ENCODE data around the gene CCDC110.

The CCDC110 gene

GRCh38 chr4:185426960-185427688 lies 44.4 kb downstream of the CCDC110 start:
- Mint-ChIP-seq H3K4me3 (no peak overlapping the region), H3K4me1 (ENCODE audit: low read depth in 2 of 2) (peaks cover 20 to 21% of the 10 kb centered on the region in 2 donors), H3K36me3 (ENCODE audit: insufficient read depth) (peaks cover 23% of the 10 kb centered on the region), H3K27me3 (peaks cover 5 to 14% of the 10 kb centered on the region in 2 donors), H3K9me3 (no peaks in the 10 kb centered on the region), H3K27ac (peak overlapping the region; percentile 93 to 94)
- DNase-seq = no peak
- no peak for ATAC-seq (replicated peaks)

GRCh38 chr4:185425647-185426352 lies 45.7 kb downstream of the CCDC110 start, which contains the start of gene UFSP2:
Gene UFSP2, minus strand, starts transcription at chr4:185425964. Its CDS starts 96 bp downstream, at chr4:185425868.
- Mint-ChIP-seq H3K36me3 (ENCODE audit: insufficient read depth) (peaks cover 23% of the 10 kb centered on the region), H3K9me3 (no peaks in the 10 kb centered on the region), H3K27me3 (peaks cover 5 to 7% of the 10 kb centered on the region in 2 donors), H3K27ac (peak within 1 kb of the TSS; percentile 93 to 94), H3K4me3 (peak within 1 kb of the TSS; percentile 82 to 84), H3K4me1 (ENCODE audit: low read depth in 2 of 2) (peaks cover 26 to 28% of the 10 kb centered on the region in 2 donors)
- ATAC-seq (replicated peaks) = peak; percentile 86
- DNase-seq = peak; percentile 89 to 93 (median 92)

GRCh38 chr4:185424905-185425646 lies 46.5 kb downstream of the CCDC110 start:
- Mint-ChIP-seq H3K4me1 (ENCODE audit: low read depth in 2 of 2) (peaks cover 26 to 28% of the 10 kb centered on the region in 2 donors), H3K4me3 (peak overlapping the region; percentile 82 to 84), H3K9me3 (no peaks in the 10 kb centered on the region), H3K36me3 (ENCODE audit: insufficient read depth) (peaks cover 23% of the 10 kb centered on the region), H3K27me3 (peaks cover 5 to 7% of the 10 kb centered on the region in 2 donors), H3K27ac (peak overlapping the region; percentile 93 to 94)
- no peak for ATAC-seq (replicated peaks)
- no peak for DNase-seq

GRCh38 chr4:185421366-185422124 lies 50.0 kb downstream of the CCDC110 start:
- Mint-ChIP-seq H3K27me3 (no peaks in the 10 kb centered on the region), H3K9me3 (no peaks in the 10 kb centered on the region), H3K4me3 (no peak overlapping the region), H3K27ac (peak overlapping the region in 1 of 2 donors; percentile 26), H3K36me3 (ENCODE audit: insufficient read depth) (peaks cover 36% of the 10 kb centered on the region), H3K4me1 (ENCODE audit: low read depth in 2 of 2) (peaks cover 25 to 28% of the 10 kb centered on the region in 2 donors)
- DNase-seq (no peak), ATAC-seq (replicated peaks) (no peak)

GRCh38 chr4:185416955-185417354 lies 54.6 kb downstream of the CCDC110 start:
- no peak for ATAC-seq (replicated peaks)
- Mint-ChIP-seq H3K27me3 (no peaks in the 10 kb centered on the region), H3K4me1 (ENCODE audit: low read depth in 2 of 2) (peaks cover 5 to 7% of the 10 kb centered on the region in 2 donors), H3K9me3 (no peaks in the 10 kb centered on the region), H3K27ac (no peak overlapping the region), H3K36me3 (ENCODE audit: insufficient read depth) (peaks cover 25% of the 10 kb centered on the region), H3K4me3 (no peak overlapping the region)
- no peak for DNase-seq

GRCh38 chr4:185412412-185412811 lies 59.1 kb downstream of the CCDC110 start:
- Mint-ChIP-seq H3K36me3 (ENCODE audit: insufficient read depth) (peaks cover 27% of the 10 kb centered on the region), H3K4me3 (no peak overlapping the region), H3K4me1 (ENCODE audit: low read depth in 2 of 2) (no peaks in the 10 kb centered on the region), H3K27ac (no peak overlapping the region), H3K9me3 (no peaks in the 10 kb centered on the region), H3K27me3 (no peaks in the 10 kb centered on the region)
- ATAC-seq (replicated peaks) = no peak
- DNase-seq = no peak

- Mint-ChIP-seq H3K4me1 (ENCODE audit: low read depth in 2 of 2) (no peaks in the 10 kb centered on the region), H3K4me3 (no peak overlapping the region), H3K9me3 (no peaks in the 10 kb centered on the region), H3K36me3 (ENCODE audit: insufficient read depth) (peaks cover 30% of the 10 kb centered on the region), H3K27ac (no peak overlapping the region), H3K27me3 (no peaks in the 10 kb centered on the region)
- ATAC-seq (replicated peaks) (no peak), DNase-seq (no peak)
Observed at GRCh38 chr4:185411849-185412248, 59.7 kb downstream of the CCDC110 start.

- no peaks in the 10 kb centered on the region for H3K4me1 Mint-ChIP-seq (ENCODE audit: low read depth in 2 of 2)
- ATAC-seq (replicated peaks) (no peak), DNase-seq (no peak)
- peaks cover 45% of the 10 kb centered on the region for H3K36me3 Mint-ChIP-seq (ENCODE audit: insufficient read depth)
- H3K27me3 Mint-ChIP-seq = no peaks in the 10 kb centered on the region
- H3K27ac Mint-ChIP-seq = peak overlapping the region in 1 of 2 donors; percentile 81
- H3K9me3 Mint-ChIP-seq = no peaks in the 10 kb centered on the region
- no peak overlapping the region for H3K4me3 Mint-ChIP-seq
Observed at GRCh38 chr4:185408432-185408831, 63.1 kb downstream of the CCDC110 start.

GRCh38 chr4:185405296-185405999 lies 66.1 kb downstream of the CCDC110 start:
- Mint-ChIP-seq H3K27ac (peak overlapping the region in 1 of 2 donors; percentile 57), H3K9me3 (no peaks in the 10 kb centered on the region), H3K27me3 (no peaks in the 10 kb centered on the region), H3K4me3 (no peak overlapping the region), H3K4me1 (ENCODE audit: low read depth in 2 of 2) (no peaks in the 10 kb centered on the region), H3K36me3 (ENCODE audit: insufficient read depth) (peaks cover 49% of the 10 kb centered on the region)
- ATAC-seq (replicated peaks) = no peak
- DNase-seq = no peak

GRCh38 chr4:185404031-185404430 lies 67.5 kb downstream of the CCDC110 start:
- no peaks in the 10 kb centered on the region for H3K27me3 Mint-ChIP-seq
- H3K27ac Mint-ChIP-seq = peak overlapping the region in 1 of 2 donors; percentile 28
- ATAC-seq (replicated peaks) (no peak), DNase-seq (no peak)
- no peaks in the 10 kb centered on the region for H3K9me3 Mint-ChIP-seq
- H3K36me3 Mint-ChIP-seq (ENCODE audit: insufficient read depth) = peaks cover 55% of the 10 kb centered on the region
- no peak overlapping the region for H3K4me3 Mint-ChIP-seq
- no peaks in the 10 kb centered on the region for H3K4me1 Mint-ChIP-seq (ENCODE audit: low read depth in 2 of 2)

GRCh38 chr4:185399466-185399865 lies 72.1 kb downstream of the CCDC110 start:
- Mint-ChIP-seq H3K4me3 (no peak overlapping the region), H3K4me1 (ENCODE audit: low read depth in 2 of 2) (peaks cover 11 to 22% of the 10 kb centered on the region in 2 donors), H3K9me3 (no peaks in the 10 kb centered on the region), H3K27ac (no peak overlapping the region), H3K27me3 (no peaks in the 10 kb centered on the region), H3K36me3 (ENCODE audit: insufficient read depth) (peaks cover 37% of the 10 kb centered on the region)
- ATAC-seq (replicated peaks) (no peak), DNase-seq (no peak)

GRCh38 chr4:185398618-185399017 lies 72.9 kb downstream of the CCDC110 start:
- no peaks in the 10 kb centered on the region for H3K9me3 Mint-ChIP-seq
- DNase-seq (no peak), ATAC-seq (replicated peaks) (no peak)
- no peaks in the 10 kb centered on the region for H3K27me3 Mint-ChIP-seq
- no peak overlapping the region for H3K4me3 Mint-ChIP-seq
- H3K27ac Mint-ChIP-seq = peak overlapping the region in 1 of 2 donors; percentile 16
- H3K36me3 Mint-ChIP-seq (ENCODE audit: insufficient read depth) = peaks cover 30% of the 10 kb centered on the region
- peaks cover 13 to 24% of the 10 kb centered on the region in 2 donors for H3K4me1 Mint-ChIP-seq (ENCODE audit: low read depth in 2 of 2)
